GM12874 (cell line): Measurements from ENCODE around the gene MBTD1.

Experiments
- CTCF ChIP-seq: IDR thresholded peaks from 2 replicates; pipeline ENCODE4 v1.5.1; 2011; ENCODE audit warnings: low read depth, mild to moderate bottlenecking, control low read depth, low read length, moderate library complexity; ENCODE audit not compliant: insufficient read depth

MBTD1 gene

GRCh38 chr17:51200295-51200694 is 59.6 kb downstream of the MBTD1 start:
- TF ChIP-seq CTCF: no peak

GRCh38 chr17:51197754-51198153 is 62.1 kb downstream of the MBTD1 start:
- TF ChIP-seq CTCF: no peak

- TF ChIP-seq CTCF: no peak
Measured at GRCh38 chr17:51191895-51192294, 68.0 kb downstream of the MBTD1 start.

GRCh38 chr17:51189628-51190027 is 70.2 kb downstream of the MBTD1 start:
- TF ChIP-seq CTCF: no peak

GRCh38 chr17:51189162-51189561 is 70.7 kb downstream of the MBTD1 start:
- TF ChIP-seq CTCF: no peak

GRCh38 chr17:51188271-51188833 is 71.5 kb downstream of the MBTD1 start:
- no peak for TF ChIP-seq CTCF

- no peak for TF ChIP-seq CTCF
Measured at GRCh38 chr17:51185763-51186332, 74.0 kb downstream of the MBTD1 start.
